Measurements from ENCODE around the gene NIM1K. TPM values are rescaled to one million over a fixed set of nuclear protein-coding genes. Genes with fewer than 3 reads are reported as not detected.
"Not testable (repeated sequence)": the region's sequence is repeated elsewhere in the genome, so short reads cannot be mapped to it uniquely, and the experiment has no call there.

NIM1K gene
- total RNA-seq, 2 donors from 2014 or later: 0.43 to 0.48 TPM

DNA sequence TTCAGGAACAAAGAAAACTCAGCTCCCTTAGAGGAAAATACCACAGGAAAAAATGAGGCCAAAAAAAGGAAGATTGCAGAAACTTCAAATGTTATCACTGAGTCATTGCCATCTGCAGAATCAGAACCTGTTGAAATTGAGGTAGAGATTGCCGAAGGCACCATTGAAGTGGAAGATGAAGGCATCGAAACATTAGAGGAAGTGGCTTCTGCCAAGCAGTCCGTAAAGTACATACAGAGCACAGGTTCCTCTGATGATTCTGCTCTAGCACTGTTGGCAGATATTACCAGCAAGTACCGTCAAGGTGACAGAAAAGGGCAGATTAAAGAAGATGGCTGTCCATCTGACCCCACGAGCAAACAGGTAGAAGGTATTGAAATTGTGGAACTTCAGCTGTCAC lies 30.8 kb upstream of the NIM1K start:
- TF ChIP-seq, protein P1, sequence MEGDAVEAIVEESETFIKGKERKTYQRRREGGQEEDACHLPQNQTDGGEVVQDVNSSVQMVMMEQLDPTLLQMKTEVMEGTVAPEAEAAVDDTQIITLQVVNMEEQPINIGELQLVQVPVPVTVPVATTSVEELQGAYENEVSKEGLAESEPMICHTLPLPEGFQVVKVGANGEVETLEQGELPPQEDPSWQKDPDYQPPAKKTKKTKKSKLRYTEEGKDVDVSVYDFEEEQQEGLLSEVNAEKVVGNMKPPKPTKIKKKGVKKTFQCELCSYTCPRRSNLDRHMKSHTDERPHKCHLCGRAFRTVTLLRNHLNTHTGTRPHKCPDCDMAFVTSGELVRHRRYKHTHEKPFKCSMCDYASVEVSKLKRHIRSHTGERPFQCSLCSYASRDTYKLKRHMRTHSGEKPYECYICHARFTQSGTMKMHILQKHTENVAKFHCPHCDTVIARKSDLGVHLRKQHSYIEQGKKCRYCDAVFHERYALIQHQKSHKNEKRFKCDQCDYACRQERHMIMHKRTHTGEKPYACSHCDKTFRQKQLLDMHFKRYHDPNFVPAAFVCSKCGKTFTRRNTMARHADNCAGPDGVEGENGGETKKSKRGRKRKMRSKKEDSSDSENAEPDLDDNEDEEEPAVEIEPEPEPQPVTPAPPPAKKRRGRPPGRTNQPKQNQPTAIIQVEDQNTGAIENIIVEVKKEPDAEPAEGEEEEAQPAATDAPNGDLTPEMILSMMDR (IDR thresholded peaks at IDR 0.05): no peak
- Histone ChIP-seq H3K27me3 (no peaks in the 10 kb centered on the region), H3K4me3 (no peak overlapping the region), H3K36me3 (peaks cover 32% of the 10 kb centered on the region), H3K4me1 (peaks cover 0 to 2% of the 10 kb centered on the region in 2 donors), H3K27ac (no peak overlapping the region), H3K9me3 (no peaks in the 10 kb centered on the region)
- no peak for DNase-seq (ENCODE audit: low spot score)

DNA sequence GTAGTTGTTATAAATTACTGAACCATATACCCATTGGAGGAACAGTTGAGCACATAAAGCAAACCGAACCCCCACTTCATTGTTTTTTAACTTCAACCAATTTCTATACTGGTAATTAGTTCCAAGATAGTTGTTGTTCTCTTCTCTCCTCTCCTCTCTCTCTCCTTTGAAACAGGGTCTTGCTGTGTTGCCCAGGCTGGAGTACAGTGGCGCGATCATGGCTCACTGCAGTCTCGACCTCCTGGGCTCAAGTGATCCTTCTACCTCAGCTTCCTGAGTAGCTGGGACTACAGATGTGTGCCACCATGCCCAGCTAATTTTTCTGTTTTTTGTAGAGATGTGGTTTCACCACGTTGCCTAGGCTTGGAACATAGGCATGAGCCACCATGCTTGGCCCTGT lies 27.2 kb upstream of the NIM1K start:
- H3K4me3 ChIP-seq; H3K27me3 ChIP-seq; H3K4me1 ChIP-seq; H3K27ac ChIP-seq; DNase-seq (ENCODE audit: low spot score); H3K9me3 ChIP-seq: not testable (repeated sequence)
- peaks cover 41% of the 10 kb centered on the region for H3K36me3 ChIP-seq

DNA sequence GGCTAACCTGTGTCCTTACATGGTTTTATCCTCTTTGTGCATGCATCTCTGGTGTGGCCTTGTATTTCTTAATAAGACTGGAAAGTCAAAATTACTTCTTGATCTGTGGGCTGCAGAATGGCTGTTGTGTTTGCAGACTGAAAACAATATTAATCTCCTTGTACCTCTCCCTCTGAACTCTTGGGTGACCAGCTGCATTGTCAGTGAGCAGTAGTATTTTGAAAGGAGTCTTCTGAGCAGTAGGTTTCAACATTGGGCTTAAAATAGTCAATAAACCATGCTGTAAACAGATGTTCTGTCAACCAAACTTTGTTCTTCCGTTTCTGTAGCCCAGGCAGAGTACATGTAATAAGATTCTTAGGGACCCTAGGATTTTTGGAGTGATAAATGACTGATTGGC lies 26.7 kb upstream of the NIM1K start:
- no peak overlapping the region for H3K27ac ChIP-seq
- H3K4me1 ChIP-seq: no peaks in the 10 kb centered on the region
- no peaks in the 10 kb centered on the region for H3K27me3 ChIP-seq
- no peak for DNase-seq (ENCODE audit: low spot score)
- peaks cover 41% of the 10 kb centered on the region for H3K36me3 ChIP-seq
- H3K4me3 ChIP-seq: no peak overlapping the region
- TF ChIP-seq, protein P1 (IDR thresholded peaks at IDR 0.05): no peak
- no peaks in the 10 kb centered on the region for H3K9me3 ChIP-seq

DNA sequence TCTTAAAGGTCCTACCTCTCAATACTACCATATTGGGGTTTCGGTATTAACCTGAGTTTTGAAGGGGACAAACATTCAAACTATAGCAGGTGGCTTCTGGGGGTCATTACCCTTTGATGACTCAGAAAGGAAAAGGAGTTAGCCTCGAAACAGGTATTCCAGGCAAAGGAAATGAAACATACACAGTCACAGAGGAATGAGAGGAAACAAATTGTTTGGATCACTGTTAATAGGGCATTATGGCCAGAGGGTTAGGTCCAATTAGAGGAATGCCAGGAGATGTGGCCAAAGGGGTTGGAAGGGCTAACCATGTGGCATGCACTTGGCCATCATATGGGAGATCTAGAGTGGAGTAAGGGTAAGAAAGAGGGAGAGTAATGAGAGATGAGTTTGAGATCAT lies 23.9 kb upstream of the NIM1K start:
- H3K9me3 ChIP-seq: no peaks in the 10 kb centered on the region
- no peak overlapping the region for H3K27ac ChIP-seq
- no peak overlapping the region for H3K4me3 ChIP-seq
- no peaks in the 10 kb centered on the region for H3K4me1 ChIP-seq
- TF ChIP-seq, protein P1 (IDR thresholded peaks at IDR 0.05): no peak
- H3K36me3 ChIP-seq: peaks cover 27% of the 10 kb centered on the region
- no peak for DNase-seq (ENCODE audit: low spot score)
- H3K27me3 ChIP-seq: no peaks in the 10 kb centered on the region

DNA sequence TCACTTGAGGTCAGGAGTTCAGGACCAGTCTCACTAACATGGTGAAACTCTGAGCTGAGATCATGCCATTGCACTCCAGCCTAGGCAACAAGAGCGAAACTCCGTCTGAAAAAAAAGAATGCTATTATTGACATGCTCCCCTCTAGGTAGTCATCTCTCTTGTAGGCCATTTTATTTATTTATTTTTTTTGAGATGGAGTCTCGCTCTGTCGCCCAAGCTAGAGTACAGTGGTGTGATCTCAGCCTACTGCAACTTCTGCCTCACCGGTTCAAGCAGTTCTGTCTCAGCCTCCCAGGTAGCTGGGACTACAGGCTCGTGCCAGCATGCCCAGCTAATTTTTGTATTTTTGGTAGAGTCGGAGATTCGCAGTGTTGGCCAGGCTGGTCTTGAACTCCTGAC lies 20.6 kb upstream of the NIM1K start:
- DNase-seq (ENCODE audit: low spot score): no peak
- Histone ChIP-seq H3K4me1 (no peaks in the 10 kb centered on the region), H3K4me3 (no peak overlapping the region), H3K27ac (no peak overlapping the region), H3K36me3 (peaks cover 29% of the 10 kb centered on the region), H3K9me3 (no peaks in the 10 kb centered on the region), H3K27me3 (no peaks in the 10 kb centered on the region)
- TF ChIP-seq, protein P1 (IDR thresholded peaks at IDR 0.05): no peak

DNA sequence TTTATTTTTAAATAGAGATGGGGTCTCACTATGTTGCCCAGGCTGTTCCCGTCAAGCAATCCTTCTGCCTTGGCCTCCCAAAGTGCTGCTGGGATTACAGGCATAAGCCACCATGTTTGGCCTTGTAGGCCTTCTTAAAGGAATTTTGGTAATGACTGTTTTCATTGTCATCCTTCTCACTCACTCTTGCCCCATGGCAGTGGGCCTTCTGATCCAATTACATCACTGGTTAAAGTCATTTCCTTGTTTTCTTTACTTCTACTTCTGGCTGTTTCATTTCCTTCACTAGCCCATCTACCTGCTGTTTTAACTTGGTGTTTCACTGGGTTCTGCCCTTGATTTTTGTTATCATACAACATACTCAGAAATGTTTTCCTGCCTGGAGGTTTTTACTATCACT lies 20.1 kb upstream of the NIM1K start:
- Histone ChIP-seq H3K4me3 (no peak overlapping the region), H3K9me3 (no peaks in the 10 kb centered on the region), H3K36me3 (peaks cover 29% of the 10 kb centered on the region), H3K4me1 (no peaks in the 10 kb centered on the region), H3K27ac (no peak overlapping the region), H3K27me3 (no peaks in the 10 kb centered on the region)
- no peak for DNase-seq (ENCODE audit: low spot score)
- TF ChIP-seq, protein P1 (IDR thresholded peaks at IDR 0.05): no peak

Data from right atrium auricular region (tissue), 2 donors.